BLaER1 (cell line): ENCODE results near the gene PSKH1.

Experiments used
- H3K27ac ChIP-seq: shearing (Covaris generic); formaldehyde crosslinking; 2 replicates; pipeline ENCODE4 v1.8.1; 2022
- H3K27me3 ChIP-seq: shearing (Covaris generic); formaldehyde crosslinking; 2 replicates; pipeline ENCODE4 v1.8.1; 2022
- H3K36me3 ChIP-seq: shearing (Covaris generic); formaldehyde crosslinking; 2 replicates; pipeline ENCODE4 v1.8.1; 2022
- H3K4me1 ChIP-seq: shearing (Covaris generic); formaldehyde crosslinking; 2 replicates; pipeline ENCODE4 v1.8.1; 2022
- H3K4me2 ChIP-seq: shearing (Covaris generic); formaldehyde crosslinking; 2 replicates; pipeline ENCODE4 v1.8.1; 2022
- H3K4me3 ChIP-seq: shearing (Covaris generic); formaldehyde crosslinking; 2 replicates; pipeline ENCODE4 v1.8.1; 2022
- H3K9ac ChIP-seq: shearing (Covaris generic); formaldehyde crosslinking; 2 replicates; pipeline ENCODE4 v1.8.1; 2022
- H3K9me3 ChIP-seq: shearing (Covaris generic); formaldehyde crosslinking; 2 replicates; pipeline ENCODE4 v1.8.1; 2022
- H4K20me1 ChIP-seq: shearing (Covaris generic); formaldehyde crosslinking; 2 replicates; pipeline ENCODE4 v1.8.1; 2022
- Cebpa-rat ChIP-seq: shearing (Covaris generic); IDR thresholded peaks from 2 replicates; pipeline ENCODE4 v1.8.1; 2022

The PSKH1 gene

GRCh38 chr16:67878232-67878631 is 14.8 kb upstream of the PSKH1 start:
- peaks cover 89% of the 10 kb centered on the region for H4K20me1 ChIP-seq
- H3K27ac ChIP-seq, result no peak overlapping the region
- peaks cover 85% of the 10 kb centered on the region for H3K36me3 ChIP-seq

GRCh38 chr16:67878846-67879245 is 14.2 kb upstream of the PSKH1 start:
- peaks cover 89% of the 10 kb centered on the region for H4K20me1 ChIP-seq
- H3K4me3 ChIP-seq, result no peak overlapping the region
- no peaks in the 10 kb centered on the region for H3K27me3 ChIP-seq
- peaks cover 27% of the 10 kb centered on the region for H3K4me1 ChIP-seq
- H3K27ac ChIP-seq, result no peak overlapping the region
- no peak overlapping the region for H3K9ac ChIP-seq
- H3K4me2 ChIP-seq, result no peak overlapping the region
- H3K9me3 ChIP-seq, result no peaks in the 10 kb centered on the region
- H3K36me3 ChIP-seq, result peaks cover 92% of the 10 kb centered on the region
- TF ChIP-seq Cebpa-rat, result no peak

More at GRCh38 chr16:67878232-67878631, 14.8 kb upstream of the PSKH1 start:
- Histone ChIP-seq H3K4me1 (peaks cover 29% of the 10 kb centered on the region), H3K27me3 (no peaks in the 10 kb centered on the region), H3K4me2 (no peak overlapping the region), H3K9ac (no peak overlapping the region), H3K9me3 (no peaks in the 10 kb centered on the region), H3K4me3 (no peak overlapping the region)
- TF ChIP-seq Cebpa-rat, result no peak

GRCh38 chr16:67879462-67879861 is 13.6 kb upstream of the PSKH1 start:
- peaks cover 89% of the 10 kb centered on the region for H4K20me1 ChIP-seq
- H3K27ac ChIP-seq, result no peak overlapping the region
- H3K9ac ChIP-seq, result no peak overlapping the region
- TF ChIP-seq Cebpa-rat, result no peak
- no peak overlapping the region for H3K4me2 ChIP-seq
- H3K4me3 ChIP-seq, result no peak overlapping the region
- peaks cover 98% of the 10 kb centered on the region for H3K36me3 ChIP-seq
- H3K4me1 ChIP-seq, result peaks cover 21% of the 10 kb centered on the region
- H3K9me3 ChIP-seq, result no peaks in the 10 kb centered on the region
- no peaks in the 10 kb centered on the region for H3K27me3 ChIP-seq

GRCh38 chr16:67879936-67880335 is 13.1 kb upstream of the PSKH1 start:
- Histone ChIP-seq H3K27me3 (no peaks in the 10 kb centered on the region), H3K9ac (no peak overlapping the region), H3K4me1 (peaks cover 16% of the 10 kb centered on the region), H3K9me3 (no peaks in the 10 kb centered on the region), H3K36me3 (peaks cover 100% of the 10 kb centered on the region), H4K20me1 (peaks cover 89% of the 10 kb centered on the region), H3K4me3 (no peak overlapping the region), H3K27ac (no peak overlapping the region), H3K4me2 (no peak overlapping the region)
- TF ChIP-seq Cebpa-rat, result no peak

- Histone ChIP-seq H3K9me3 (no peaks in the 10 kb centered on the region), H3K27ac (no peak overlapping the region), H3K36me3 (peaks cover 100% of the 10 kb centered on the region), H3K27me3 (no peaks in the 10 kb centered on the region), H4K20me1 (peaks cover 82% of the 10 kb centered on the region), H3K4me2 (no peak overlapping the region), H3K9ac (no peak overlapping the region), H3K4me3 (no peak overlapping the region), H3K4me1 (0 out of 2 replicates have a peak, but pooled peaks cover 10% of the 10 kb centered on the region)
- TF ChIP-seq Cebpa-rat, result no peak
Observed at GRCh38 chr16:67880584-67880983, 12.5 kb upstream of the PSKH1 start.

- TF ChIP-seq Cebpa-rat, result no peak
- Histone ChIP-seq H3K9ac (no peak overlapping the region), H3K4me2 (no peak overlapping the region), H3K36me3 (peaks cover 100% of the 10 kb centered on the region), H3K27me3 (no peaks in the 10 kb centered on the region), H3K4me3 (no peak overlapping the region), H3K4me1 (no peaks in the 10 kb centered on the region), H3K27ac (no peak overlapping the region), H3K9me3 (no peaks in the 10 kb centered on the region), H4K20me1 (peaks cover 71% of the 10 kb centered on the region)
Observed at GRCh38 chr16:67881621-67882161, 11.4 kb upstream of the PSKH1 start.

- Histone ChIP-seq H3K4me1 (no peaks in the 10 kb centered on the region), H3K4me3 (no peak overlapping the region), H3K27me3 (no peaks in the 10 kb centered on the region), H4K20me1 (peaks cover 62% of the 10 kb centered on the region), H3K9me3 (no peaks in the 10 kb centered on the region), H3K27ac (no peak overlapping the region), H3K36me3 (peaks cover 98% of the 10 kb centered on the region), H3K4me2 (no peak overlapping the region), H3K9ac (no peak overlapping the region)
- TF ChIP-seq Cebpa-rat, result no peak
Observed at GRCh38 chr16:67882374-67883145, 10.5 kb upstream of the PSKH1 start.

GRCh38 chr16:67883146-67883871 is 9.7 kb upstream of the PSKH1 start:
- no peaks in the 10 kb centered on the region for H3K4me1 ChIP-seq
- H3K4me2 ChIP-seq, result no peak overlapping the region
- no peak overlapping the region for H3K9ac ChIP-seq
- H3K36me3 ChIP-seq, result peaks cover 97% of the 10 kb centered on the region
- no peak overlapping the region for H3K4me3 ChIP-seq
- H3K27ac ChIP-seq, result no peak overlapping the region
- TF ChIP-seq Cebpa-rat, result no peak
- H3K9me3 ChIP-seq, result no peaks in the 10 kb centered on the region
- H4K20me1 ChIP-seq, result peaks cover 55% of the 10 kb centered on the region
- H3K27me3 ChIP-seq, result no peaks in the 10 kb centered on the region

GRCh38 chr16:67883872-67884261 is 9.2 kb upstream of the PSKH1 start:
- no peak for TF ChIP-seq Cebpa-rat
- H3K36me3 ChIP-seq, result peaks cover 93% of the 10 kb centered on the region
- no peak overlapping the region for H3K4me2 ChIP-seq
- H3K9ac ChIP-seq, result no peak overlapping the region
- no peak overlapping the region for H3K27ac ChIP-seq
- H3K9me3 ChIP-seq, result no peaks in the 10 kb centered on the region
- H3K4me3 ChIP-seq, result no peak overlapping the region
- no peaks in the 10 kb centered on the region for H3K27me3 ChIP-seq
- H3K4me1 ChIP-seq, result no peaks in the 10 kb centered on the region
- H4K20me1 ChIP-seq, result peaks cover 55% of the 10 kb centered on the region

GRCh38 chr16:67884684-67885083 is 8.4 kb upstream of the PSKH1 start, which contains the start of gene NRN1L:
NRN1L (plus strand) TSS chr16:67884885; CDS start chr16:67884904, 19 bp downstream.
- no peak within 1 kb of the TSS for H3K27ac ChIP-seq

More at GRCh38 chr16:67884684-67885083, 8.4 kb upstream of the PSKH1 start, which contains the start of gene NRN1L:
- Histone ChIP-seq H3K4me3 (no peak within 1 kb of the TSS), H3K4me1 (no peaks in the 10 kb centered on the region), H3K36me3 (peaks cover 88% of the 10 kb centered on the region), H4K20me1 (peaks cover 52% of the 10 kb centered on the region), H3K9ac (no peak within 1 kb of the TSS), H3K27me3 (no peaks in the 10 kb centered on the region), H3K4me2 (no peak within 1 kb of the TSS), H3K9me3 (no peaks in the 10 kb centered on the region)
- no peak for TF ChIP-seq Cebpa-rat
